ENCODE data around the gene CBX6. TPM values are rescaled to one million over a fixed set of nuclear protein-coding genes. Genes with fewer than 3 reads are reported as not detected.

Gene CBX6
- total RNA-seq, 1 experiment from 2014 or later, result 140 TPM

GRCh38 chr22:38862375-38863329, 9.4 kb downstream of the CBX6 start:
- TF ChIP-seq CTCF (IDR thresholded peaks at IDR 0.05; ENCODE audit: unreplicated experiment), result no peak
- Mint-ChIP-seq H3K27ac (ENCODE audit: unreplicated experiment) (no peak overlapping the region), H3K4me3 (ENCODE audit: low read depth, unreplicated experiment) (no peak overlapping the region), H3K36me3 (ENCODE audit: insufficient read depth, unreplicated experiment) (peaks cover 58% of the 10 kb centered on the region), H3K4me1 (ENCODE audit: low read depth, unreplicated experiment) (peaks cover 14% of the 10 kb centered on the region), H3K27me3 (ENCODE audit: unreplicated experiment) (no peaks in the 10 kb centered on the region), H3K9me3 (ENCODE audit: low read depth, unreplicated experiment) (no peaks in the 10 kb centered on the region)
- intact Hi-C loops (cut with micrococcal nuclease; ENCODE audit: unreplicated experiment), result no loop called here
- CTCF ChIA-PET, result no interaction called here
- TSS peak; percentile 10 for BruUV-seq (replicated peaks)
- DNase-seq, result no peak

DNA sequence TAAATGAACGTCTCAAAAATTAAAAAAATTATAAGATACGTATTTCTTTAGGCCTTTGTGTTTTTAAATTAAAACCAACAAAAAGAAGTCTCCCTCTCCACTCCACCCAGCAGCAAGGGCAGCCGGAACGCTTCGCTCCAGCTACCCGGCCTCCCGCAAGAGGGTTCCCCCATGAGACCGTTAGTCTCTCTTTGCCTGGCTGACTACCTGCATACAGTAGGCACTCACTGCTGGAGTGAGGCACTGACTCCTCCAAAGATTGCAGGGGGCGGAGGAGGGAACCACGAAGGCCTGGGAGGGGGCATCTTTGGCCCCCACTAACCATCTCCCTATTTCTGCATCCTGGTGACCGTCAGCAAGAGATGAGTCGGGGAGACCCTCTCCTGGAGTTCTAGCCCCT, 10.1 kb downstream of the CBX6 start:
- intact Hi-C loops (cut with micrococcal nuclease; ENCODE audit: unreplicated experiment), result no loop called here
- BruUV-seq (replicated peaks), result no TSS peak

DNA sequence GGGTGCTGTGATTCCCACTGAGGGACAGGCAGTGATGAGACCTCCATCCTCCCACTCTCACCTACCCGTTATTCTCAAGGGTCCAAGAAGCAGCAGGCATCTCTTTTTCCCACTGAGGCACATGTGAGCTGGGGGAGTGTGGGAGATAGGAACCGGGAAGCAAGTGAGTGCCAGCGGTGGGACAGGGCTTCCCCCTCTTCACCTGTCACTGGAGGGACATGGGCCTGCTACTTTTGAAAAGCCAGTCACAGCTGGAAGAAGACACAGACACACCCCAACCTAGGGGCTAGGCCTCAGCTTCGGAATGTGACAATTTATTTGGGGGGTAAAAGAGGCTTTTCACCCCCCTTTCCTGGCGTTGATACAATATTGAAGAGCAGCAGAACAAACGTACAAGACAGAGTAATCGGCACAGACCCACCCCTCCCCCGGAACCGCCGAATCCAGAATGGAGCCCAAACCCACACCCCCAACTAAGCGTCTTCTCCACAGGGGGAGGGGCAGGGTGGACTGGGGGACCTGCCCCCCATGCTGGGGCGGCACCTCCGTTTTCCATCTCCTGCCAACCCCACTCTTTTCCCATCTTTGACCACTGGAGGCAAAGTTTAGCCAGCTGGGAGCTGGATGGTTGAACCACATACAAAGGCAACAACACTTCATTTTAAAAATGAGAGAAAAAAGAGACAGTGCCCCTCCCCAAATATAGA, 10.7 kb downstream of the CBX6 start:
- no peak for DNase-seq
- TF ChIP-seq CTCF (IDR thresholded peaks at IDR 0.05; ENCODE audit: unreplicated experiment), result peak; percentile 29
- CTCF ChIA-PET, result no interaction called here
- Mint-ChIP-seq H3K4me3 (ENCODE audit: low read depth, unreplicated experiment) (no peak overlapping the region), H3K36me3 (ENCODE audit: insufficient read depth, unreplicated experiment) (peaks cover 58% of the 10 kb centered on the region), H3K27ac (ENCODE audit: unreplicated experiment) (peak overlapping the region; percentile 69), H3K27me3 (ENCODE audit: unreplicated experiment) (no peaks in the 10 kb centered on the region), H3K4me1 (ENCODE audit: low read depth, unreplicated experiment) (peaks cover 14% of the 10 kb centered on the region), H3K9me3 (ENCODE audit: low read depth, unreplicated experiment) (no peaks in the 10 kb centered on the region)
- BruUV-seq (replicated peaks), result no TSS peak
- intact Hi-C loops (cut with micrococcal nuclease; ENCODE audit: unreplicated experiment), result no loop called here

More for the DNA sequence above, 10.1 kb downstream of the CBX6 start:
- peaks cover 14% of the 10 kb centered on the region for H3K4me1 Mint-ChIP-seq (ENCODE audit: low read depth, unreplicated experiment)
- DNase-seq, result no peak
- H3K36me3 Mint-ChIP-seq (ENCODE audit: insufficient read depth, unreplicated experiment), result peaks cover 58% of the 10 kb centered on the region
- CTCF ChIA-PET, result no interaction called here
- no peaks in the 10 kb centered on the region for H3K27me3 Mint-ChIP-seq (ENCODE audit: unreplicated experiment)
- TF ChIP-seq CTCF (IDR thresholded peaks at IDR 0.05; ENCODE audit: unreplicated experiment), result no peak
- no peaks in the 10 kb centered on the region for H3K9me3 Mint-ChIP-seq (ENCODE audit: low read depth, unreplicated experiment)
- H3K27ac Mint-ChIP-seq (ENCODE audit: unreplicated experiment), result peak overlapping the region; percentile 69
- H3K4me3 Mint-ChIP-seq (ENCODE audit: low read depth, unreplicated experiment), result no peak overlapping the region

DNA sequence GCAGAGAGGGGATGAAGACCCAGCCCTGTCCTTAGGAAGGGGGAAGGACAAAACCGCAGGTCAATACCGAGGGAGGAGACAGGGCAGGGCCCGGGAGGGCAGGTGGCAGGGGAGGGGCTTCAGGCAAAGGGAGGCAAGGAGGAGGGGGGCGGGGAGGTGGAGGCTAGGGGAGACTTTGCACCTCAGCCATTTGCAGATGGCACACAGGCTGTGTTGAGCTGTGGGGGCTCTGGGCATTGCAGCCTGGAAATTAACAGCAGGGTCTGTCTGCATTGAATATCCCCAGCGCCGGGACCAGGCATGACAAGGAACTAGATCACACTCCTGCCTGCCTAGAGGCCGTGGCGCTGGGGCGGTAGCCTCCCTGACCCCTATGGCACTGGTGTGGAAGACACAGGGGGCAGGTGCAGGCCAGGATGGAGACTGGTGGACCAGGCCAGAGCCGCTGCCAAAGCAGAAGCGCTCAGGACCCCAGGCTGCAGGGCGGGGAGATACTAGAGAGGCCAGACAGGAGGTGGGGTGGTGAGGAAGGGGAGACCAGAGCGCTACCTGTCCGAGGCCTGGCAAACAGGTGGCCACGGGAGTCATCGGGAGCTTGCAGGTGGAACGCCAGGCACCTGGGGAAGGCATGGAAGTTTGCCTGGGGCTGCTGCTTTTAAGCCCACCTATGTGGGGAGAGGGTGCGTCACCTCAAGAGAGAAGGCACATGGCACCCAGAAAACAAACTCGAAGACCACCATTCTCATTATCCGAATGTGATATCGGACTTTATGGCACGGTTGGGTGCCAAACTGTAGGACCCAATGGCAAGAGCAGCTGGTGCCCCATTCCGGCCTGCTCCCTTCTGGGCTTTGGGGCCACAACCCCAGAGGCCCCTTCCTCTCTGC, 11.5 kb downstream of the CBX6 start:
- peaks cover 14% of the 10 kb centered on the region for H3K4me1 Mint-ChIP-seq (ENCODE audit: low read depth, unreplicated experiment)
- no TSS peak for BruUV-seq (replicated peaks)
- H3K4me3 Mint-ChIP-seq (ENCODE audit: low read depth, unreplicated experiment), result peak overlapping the region; percentile 15
- peaks cover 51% of the 10 kb centered on the region for H3K36me3 Mint-ChIP-seq (ENCODE audit: insufficient read depth, unreplicated experiment)
- H3K27ac Mint-ChIP-seq (ENCODE audit: unreplicated experiment), result peak overlapping the region; percentile 56
- intact Hi-C loops (cut with micrococcal nuclease; ENCODE audit: unreplicated experiment), result no loop called here
- peak; percentile 45 for DNase-seq
- no peaks in the 10 kb centered on the region for H3K27me3 Mint-ChIP-seq (ENCODE audit: unreplicated experiment)
- CTCF ChIA-PET, result interaction anchor here (0.6 kb wide), 1 partner anchor 118 kb away, joined by 3 read pairs; no protein-coding TSS in a partner anchor
- no peak for TF ChIP-seq CTCF (IDR thresholded peaks at IDR 0.05; ENCODE audit: unreplicated experiment)
- H3K9me3 Mint-ChIP-seq (ENCODE audit: low read depth, unreplicated experiment), result no peaks in the 10 kb centered on the region
